Breast epithelium (tissue), 4 donors: ENCODE data around the gene KLHDC10. TPM values are rescaled to one million over a fixed set of nuclear protein-coding genes. Genes with fewer than 3 reads are reported as not detected.
"Not testable (repeated sequence)": the region's sequence is repeated elsewhere in the genome, so short reads cannot be mapped to it uniquely, and the experiment has no call there.

Source experiments
- DNase-seq, 2 donors: peaks; one replicate each; pipeline ENCODE4 v3.0.0-alpha.2; 2019; ENCODE audit warnings: low spot score in 2 of 2
- H3K27ac ChIP-seq, 2 donors: fragments of 200-600 bp; sonication (generic) in 1 of 2; one replicate each; pipeline ENCODE4 v1.5.1; 2016 to 2019; ENCODE audit warnings: mild to moderate bottlenecking in 1 of 2
- H3K27me3 ChIP-seq, 2 donors: fragments of 200-600 bp; sonication (generic) in 1 of 2; one replicate each; pipeline versions ENCODE4 v1.5.1 to v1.6.0; 2017 to 2019; ENCODE audit warnings: control low read depth in 1 of 2, mild to moderate bottlenecking in 1 of 2
- H3K36me3 ChIP-seq: fragments of 200-600 bp; one replicate; pipeline ENCODE4 v1.5.1; 2019
- H3K4me1 ChIP-seq, 2 donors: fragments of 200-600 bp; sonication (generic); one replicate each; pipeline ENCODE4 v1.5.1; 2016 to 2019; ENCODE audit warnings: control low read depth in 1 of 2
- H3K4me3 ChIP-seq, 3 donors: fragments of 200-600 bp; sonication (generic); 1 replicate in 2 of 3; 2 replicates in 1 of 3; pipeline ENCODE4 v1.5.1; 2016 to 2019; ENCODE audit warnings: mild to moderate bottlenecking in 3 of 3, moderate library complexity in 2 of 3
- H3K9me3 ChIP-seq, 2 donors: fragments of 200-600 bp; sonication (generic) in 1 of 2; one replicate each; pipeline ENCODE4 v1.5.1; 2016 to 2019; ENCODE audit warnings: control low read depth in 1 of 2
- CTCF ChIP-seq, 3 donors: fragments of 450-650 bp; IDR thresholded peaks; one replicate each; pipeline ENCODE4 v1.5.1; 2016 to 2017; ENCODE audit warnings: antibody characterized with exemption in 3 of 3, mild to moderate bottlenecking in 3 of 3, moderate library complexity in 3 of 3
- POLR2A ChIP-seq: fragments of 450-650 bp; IDR thresholded peaks from one replicate; pipeline ENCODE4 v1.6.1; 2016; ENCODE audit warnings: antibody characterized with exemption, mild to moderate bottlenecking, moderate library complexity
- POLR2AphosphoS5 ChIP-seq, 3 donors: sonication (generic); formaldehyde crosslinking; IDR thresholded peaks; one replicate each; pipeline ENCODE4 v1.6.1; 2017; ENCODE audit warnings: antibody characterized with exemption in 3 of 3
- intact Hi-C: fragments of 100-400 bp; cut with DNase I; formaldehyde crosslinking; loops from one replicate; pipeline ENCODE4 v1.15.1; 2023; ENCODE audit warnings: low total_unique reads
- total RNA-seq, 3 donors: library from RNA; depleted of rRNA; stranded (reverse); fragments of >200 nt; gene quantifications; one replicate each; pipeline ENCODE4 v1.1.0, GENCODE V29; 2016

KLHDC10 gene
- total RNA-seq, 3 donors from 2014 or later: 23.3 to 28.0 (median 28.0) TPM

- TF ChIP-seq CTCF (IDR thresholded peaks at IDR 0.05): no peak
- no peak for TF ChIP-seq POLR2A
- TF ChIP-seq POLR2AphosphoS5 (IDR thresholded peaks at IDR 0.05): no peak
- H3K36me3 ChIP-seq: no peaks in the 10 kb centered on the region
- intact Hi-C loops: no loop called here
- no peaks in the 10 kb centered on the region for H3K27me3 ChIP-seq
- no peaks in the 10 kb centered on the region for H3K4me1 ChIP-seq
- H3K27ac ChIP-seq: no peak overlapping the region
- H3K4me3 ChIP-seq: no peak overlapping the region
- H3K9me3 ChIP-seq: no peaks in the 10 kb centered on the region
- DNase-seq: no peak
Measured at GRCh38 chr7:130181263-130181605, 110.9 kb downstream of the KLHDC10 start.

- no peaks in the 10 kb centered on the region for H3K36me3 ChIP-seq
- no peaks in the 10 kb centered on the region for H3K4me1 ChIP-seq
- intact Hi-C loops: no loop called here
- TF ChIP-seq POLR2A: no peak
- TF ChIP-seq POLR2AphosphoS5 (IDR thresholded peaks at IDR 0.05): no peak
- H3K27ac ChIP-seq: no peak overlapping the region
- H3K4me3 ChIP-seq: no peak overlapping the region
- no peaks in the 10 kb centered on the region for H3K9me3 ChIP-seq
- H3K27me3 ChIP-seq: no peaks in the 10 kb centered on the region
- DNase-seq: no peak
Measured at GRCh38 chr7:130182990-130183389, 112.7 kb downstream of the KLHDC10 start.

- DNase-seq, intact Hi-C loops, H3K9me3 ChIP-seq, H3K4me3 ChIP-seq, H3K27ac ChIP-seq, H3K4me1 ChIP-seq, H3K27me3 ChIP-seq, H3K36me3 ChIP-seq: not testable (repeated sequence)
Measured at GRCh38 chr7:130184349-130184748, 114.0 kb downstream of the KLHDC10 start.

Other genes starting within 250 kb of the KLHDC10 start
- gene UBE2H, start 117.6 kb upstream of the KLHDC10 start, total RNA-seq: 100 to 1,000 TPM in 2 of 3 donors, 10 to 100 TPM in 1; 81.8 to 124 (median 114) TPM
- gene ZC3HC1, start 19.2 kb upstream of the KLHDC10 start, total RNA-seq: 10 to 100 TPM in 1 of 3 donors, 1 to 10 TPM in 2; 8.8 to 18.9 (median 9.4) TPM
- gene TMEM209, start 134.9 kb downstream of the KLHDC10 start, total RNA-seq: 10 to 100 TPM in 2 of 3 donors, 1 to 10 TPM in 1; 9.0 to 15.7 (median 13.8) TPM
- gene SSMEM1, start 137.3 kb downstream of the KLHDC10 start, total RNA-seq: not detected
- not detected for gene CPA2, start 196.3 kb downstream of the KLHDC10 start, total RNA-seq
- gene CPA4, start 222.6 kb downstream of the KLHDC10 start, total RNA-seq: 1 to 10 TPM in 1 of 3 donors, under 1 TPM in 1, not detected in 1; 0.98 to 2.0 TPM